Fibroblast of the conjunctiva (primary cell): ENCODE results near the gene DYNLL1.
"Not testable (repeated sequence)": the region's sequence is repeated elsewhere in the genome, so short reads cannot be mapped to it uniquely, and the experiment has no call there.

Experiments used
- DNase-seq: peaks from one replicate; pipeline ENCODE4 v3.0.0-alpha.2; 2010; ENCODE audit warnings: low read depth

Gene DYNLL1

GRCh38 chr12:120495731-120496412 lies at the start of gene DYNLL1:
DYNLL1 (plus strand) TSS chr12:120496113; CDS start chr12:120496422, 309 bp downstream.
- DNase-seq, result peak; percentile 93

DNA sequence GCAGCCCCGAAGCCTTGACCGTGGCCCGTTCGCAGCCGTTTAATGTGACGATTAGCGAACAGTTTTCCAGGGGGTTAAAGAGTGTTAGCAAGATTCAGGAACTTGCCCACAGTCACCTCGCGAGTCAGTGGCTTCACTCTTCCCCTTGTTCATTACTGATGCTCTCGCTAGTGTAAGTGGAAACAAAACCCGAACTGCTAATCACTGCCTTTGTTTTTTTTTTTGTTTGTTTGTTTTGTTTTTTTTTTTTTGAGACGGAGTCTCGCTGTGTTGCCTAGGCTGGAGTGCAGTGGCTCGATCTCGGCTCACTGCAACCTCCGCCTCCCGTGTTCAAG lies 49.1 kb upstream of the DYNLL1 start:
- DNase-seq, result not testable (repeated sequence)

- no peak for DNase-seq
Observed at GRCh38 chr12:120447992-120448391, 47.9 kb upstream of the DYNLL1 start.

- not testable (repeated sequence) for DNase-seq
Observed at GRCh38 chr12:120452524-120452923, 43.4 kb upstream of the DYNLL1 start.

DNA sequence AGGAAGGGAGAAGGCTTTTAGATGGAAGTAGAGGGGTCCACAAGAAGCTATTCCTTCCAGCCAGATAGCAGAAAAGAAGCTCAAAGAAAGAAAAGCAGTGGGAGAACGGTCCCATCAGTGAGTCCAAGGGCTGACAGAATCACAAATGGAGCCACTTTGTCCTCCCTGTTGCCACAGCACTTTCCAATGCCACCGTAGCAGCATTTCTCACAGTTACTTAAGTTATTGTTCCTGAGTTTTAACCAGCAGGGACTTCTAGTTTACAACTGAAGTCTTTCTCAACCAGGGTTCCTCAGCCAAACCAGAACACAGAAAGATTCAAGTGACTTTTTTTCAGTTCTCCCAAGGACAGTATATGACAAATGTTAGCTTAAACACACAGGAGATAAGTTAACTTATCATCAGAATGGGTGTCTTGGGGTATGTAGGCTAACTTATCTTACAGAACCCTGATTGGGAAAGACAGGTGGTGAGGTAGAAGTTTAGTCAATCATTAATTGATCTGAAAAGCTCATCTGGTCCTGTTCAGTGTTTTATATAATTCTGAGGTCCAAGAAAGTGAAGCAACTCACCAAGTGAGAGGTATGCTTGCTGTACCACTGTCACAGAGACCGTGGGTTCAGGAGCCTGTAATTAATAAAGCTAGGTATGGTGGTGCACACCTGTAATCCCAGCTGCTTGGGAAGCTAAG lies 42.7 kb upstream of the DYNLL1 start:
- DNase-seq, result no peak

DNA sequence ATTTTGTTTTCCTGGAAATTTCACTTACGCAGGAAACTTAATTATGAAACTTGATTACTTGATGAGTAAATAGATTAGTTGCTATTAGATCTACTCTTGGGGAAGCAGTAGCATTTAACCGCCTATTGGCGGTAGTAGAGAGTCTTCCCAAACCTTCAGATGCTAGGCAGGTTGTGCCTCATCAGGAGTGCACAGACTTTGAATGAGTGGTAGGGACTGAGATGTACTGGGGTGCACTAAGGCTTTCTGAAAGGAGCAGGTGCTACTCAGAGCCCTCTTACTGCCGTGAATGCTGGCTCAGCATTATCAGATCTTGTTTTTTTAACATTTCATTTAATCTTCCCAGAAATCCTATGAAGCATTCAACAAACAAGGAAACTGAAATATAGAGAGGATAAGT lies 41.9 kb upstream of the DYNLL1 start:
- no peak for DNase-seq

GRCh38 chr12:120455302-120455701 lies 40.6 kb upstream of the DYNLL1 start:
- DNase-seq, result no peak

- DNase-seq, result no peak
Observed at GRCh38 chr12:120457133-120457532, 38.8 kb upstream of the DYNLL1 start.

DNA sequence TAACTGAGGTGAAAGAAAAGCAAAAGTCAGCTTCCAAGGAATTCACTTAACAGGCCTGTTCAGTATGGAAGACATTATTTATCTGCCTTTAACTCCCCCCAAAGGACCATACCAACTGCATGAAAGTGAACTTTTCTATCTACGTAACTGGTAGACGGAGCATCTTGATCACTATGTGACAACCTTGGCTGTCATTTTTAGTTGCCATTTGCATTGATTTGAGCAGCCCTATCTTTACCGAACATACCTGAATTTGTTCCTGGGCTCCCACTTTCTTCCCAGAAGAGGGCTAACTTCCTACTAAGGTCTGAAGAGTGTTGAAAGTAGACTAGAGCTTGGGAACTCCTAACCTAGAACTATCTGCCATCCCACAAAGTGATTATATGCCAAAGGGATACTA lies 35.8 kb upstream of the DYNLL1 start:
- DNase-seq, result no peak

GRCh38 chr12:120462099-120462640 lies 33.7 kb upstream of the DYNLL1 start:
- no peak for DNase-seq

GRCh38 chr12:120463712-120464111 lies 32.2 kb upstream of the DYNLL1 start:
- no peak for DNase-seq

DNA sequence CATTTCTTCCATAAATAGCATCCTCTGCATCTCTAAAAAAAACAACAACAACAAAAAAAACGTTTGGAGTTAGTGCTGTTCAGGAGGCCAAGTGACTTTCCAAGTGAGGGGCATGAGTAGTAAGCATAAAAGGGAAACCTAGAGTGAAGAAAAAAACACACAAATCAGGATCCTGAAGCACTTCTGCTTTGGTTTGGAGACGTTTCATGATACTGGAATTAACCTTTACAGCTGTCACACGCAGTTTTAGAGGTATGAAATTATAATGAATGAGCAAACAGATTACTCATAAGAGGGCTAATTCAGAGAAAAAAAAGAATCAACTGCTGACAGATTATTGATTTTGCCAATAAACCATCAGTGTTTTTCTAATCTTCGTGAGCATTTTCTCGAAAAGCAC lies 30.2 kb upstream of the DYNLL1 start:
- DNase-seq, result no peak

- no peak for DNase-seq
Observed at GRCh38 chr12:120466560-120467315, 29.2 kb upstream of the DYNLL1 start.

DNA sequence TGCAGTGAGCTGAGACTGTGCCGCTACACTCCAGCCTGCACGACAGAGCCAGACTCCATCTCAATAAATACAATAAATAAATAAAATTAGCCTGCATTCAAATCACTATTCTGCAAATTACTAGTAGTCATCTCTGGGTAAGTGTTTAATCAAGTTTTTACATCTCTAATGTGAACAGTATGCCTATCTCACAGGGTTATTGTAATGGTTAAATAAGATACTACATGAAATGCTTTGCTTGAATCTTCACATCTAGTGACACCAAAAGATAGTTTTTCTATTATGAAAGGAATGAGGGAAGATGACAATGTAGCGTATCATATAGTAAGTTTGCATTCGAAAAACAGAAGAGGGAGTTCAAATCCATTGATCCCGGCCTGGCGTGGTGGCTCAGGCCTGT lies 28.5 kb upstream of the DYNLL1 start:
- no peak for DNase-seq

- no peak for DNase-seq
Observed at GRCh38 chr12:120468325-120468820, 27.5 kb upstream of the DYNLL1 start.

GRCh38 chr12:120468821-120469449 lies 27.0 kb upstream of the DYNLL1 start:
- no peak for DNase-seq

GRCh38 chr12:120469450-120470149 lies 26.3 kb upstream of the DYNLL1 start, which contains the start of gene SRSF9:
SRSF9 (minus strand) TSS chr12:120469748; CDS start chr12:120469609, 139 bp downstream.
- peak; percentile 95 for DNase-seq

GRCh38 chr12:120470150-120470784 lies 25.6 kb upstream of the DYNLL1 start:
- no peak for DNase-seq

DNA sequence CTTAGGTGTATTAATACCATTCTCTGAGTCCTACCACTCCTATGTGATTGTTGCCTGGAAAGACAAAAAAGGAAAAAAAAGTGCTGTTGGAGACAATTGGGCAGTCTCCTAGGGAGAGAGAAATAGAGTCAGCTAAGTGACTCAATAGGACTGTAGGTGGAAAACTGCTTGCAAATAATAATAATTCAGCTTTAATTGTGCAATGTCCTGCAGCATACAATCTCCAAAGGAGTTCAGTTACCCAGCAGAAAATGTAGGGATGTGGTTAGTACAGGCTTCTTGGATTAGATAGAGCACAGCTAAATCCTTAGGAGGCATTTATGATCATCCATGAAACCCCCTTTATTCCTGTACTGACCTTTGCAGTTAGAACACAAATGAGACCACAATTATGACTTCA lies 23.4 kb upstream of the DYNLL1 start:
- no peak for DNase-seq

- no peak for DNase-seq
Observed at GRCh38 chr12:120473807-120474615, 21.9 kb upstream of the DYNLL1 start.
